ENCODE measurements around the gene ZNF415. TPM values are rescaled to one million over a fixed set of nuclear protein-coding genes. Genes with fewer than 3 reads are reported as not detected.
A peak's percentile ranks its signal among the peaks of the same experiment; 100 is the strongest.

The ZNF415 gene
- total RNA-seq, 1 donor from 2014 or later, result 7.3 TPM

DNA sequence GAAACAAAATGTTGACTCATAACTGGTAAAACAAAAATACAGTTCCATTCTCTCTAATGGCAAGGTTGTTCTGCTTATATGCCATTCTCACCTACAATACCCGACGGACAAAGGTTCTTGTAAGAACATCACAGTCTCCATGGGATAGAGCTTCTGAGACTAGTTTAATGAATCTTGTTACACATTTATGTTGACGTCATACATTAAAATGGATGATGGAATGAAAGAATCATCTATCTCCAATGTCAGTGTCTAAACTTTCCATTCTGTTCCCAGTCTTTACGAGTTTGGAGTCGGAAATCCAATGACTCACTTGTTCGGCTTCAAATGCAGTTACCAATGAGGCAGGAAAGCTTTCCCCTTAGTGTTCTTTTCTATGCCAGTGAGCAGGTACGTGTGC lies 47.2 kb downstream of the ZNF415 start:
- DNase-seq (ENCODE audit: low spot score), result no peak
- no peaks in the 10 kb centered on the region for H3K27me3 Mint-ChIP-seq (ENCODE audit: low read depth)
- H3K36me3 Mint-ChIP-seq (ENCODE audit: low read depth), result peaks cover 64% of the 10 kb centered on the region
- H3K9me3 Mint-ChIP-seq (ENCODE audit: low read depth), result peaks cover 16% of the 10 kb centered on the region
- TF ChIP-seq, protein P1, sequence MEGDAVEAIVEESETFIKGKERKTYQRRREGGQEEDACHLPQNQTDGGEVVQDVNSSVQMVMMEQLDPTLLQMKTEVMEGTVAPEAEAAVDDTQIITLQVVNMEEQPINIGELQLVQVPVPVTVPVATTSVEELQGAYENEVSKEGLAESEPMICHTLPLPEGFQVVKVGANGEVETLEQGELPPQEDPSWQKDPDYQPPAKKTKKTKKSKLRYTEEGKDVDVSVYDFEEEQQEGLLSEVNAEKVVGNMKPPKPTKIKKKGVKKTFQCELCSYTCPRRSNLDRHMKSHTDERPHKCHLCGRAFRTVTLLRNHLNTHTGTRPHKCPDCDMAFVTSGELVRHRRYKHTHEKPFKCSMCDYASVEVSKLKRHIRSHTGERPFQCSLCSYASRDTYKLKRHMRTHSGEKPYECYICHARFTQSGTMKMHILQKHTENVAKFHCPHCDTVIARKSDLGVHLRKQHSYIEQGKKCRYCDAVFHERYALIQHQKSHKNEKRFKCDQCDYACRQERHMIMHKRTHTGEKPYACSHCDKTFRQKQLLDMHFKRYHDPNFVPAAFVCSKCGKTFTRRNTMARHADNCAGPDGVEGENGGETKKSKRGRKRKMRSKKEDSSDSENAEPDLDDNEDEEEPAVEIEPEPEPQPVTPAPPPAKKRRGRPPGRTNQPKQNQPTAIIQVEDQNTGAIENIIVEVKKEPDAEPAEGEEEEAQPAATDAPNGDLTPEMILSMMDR (IDR thresholded peaks at IDR 0.05), result no peak
- H3K4me3 Mint-ChIP-seq (ENCODE audit: unreplicated experiment), result no peak overlapping the region
- H3K4me1 Mint-ChIP-seq (ENCODE audit: low read depth), result no peaks in the 10 kb centered on the region
- H3K27ac Mint-ChIP-seq (ENCODE audit: unreplicated experiment), result no peak overlapping the region

DNA sequence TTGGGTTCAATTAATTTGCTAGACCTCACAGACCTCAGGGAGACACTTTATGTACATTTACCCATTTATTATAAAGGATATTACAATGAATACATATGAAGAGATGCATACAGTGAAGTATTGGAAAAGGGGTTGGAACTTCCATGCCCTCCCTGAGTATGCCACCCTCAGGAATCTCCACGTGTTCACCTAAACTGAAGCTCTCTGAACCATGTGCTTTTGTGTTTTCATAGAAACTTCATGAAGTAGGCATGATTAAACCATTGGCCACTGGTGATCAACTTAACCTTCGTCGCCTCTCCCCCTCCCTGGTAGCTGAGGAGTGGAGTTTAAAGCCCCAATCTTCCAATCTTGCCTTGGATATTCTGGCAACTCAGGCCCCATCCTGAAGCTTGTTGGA lies 49.8 kb downstream of the ZNF415 start:
- no peaks in the 10 kb centered on the region for H3K4me1 Mint-ChIP-seq (ENCODE audit: low read depth)

DNA sequence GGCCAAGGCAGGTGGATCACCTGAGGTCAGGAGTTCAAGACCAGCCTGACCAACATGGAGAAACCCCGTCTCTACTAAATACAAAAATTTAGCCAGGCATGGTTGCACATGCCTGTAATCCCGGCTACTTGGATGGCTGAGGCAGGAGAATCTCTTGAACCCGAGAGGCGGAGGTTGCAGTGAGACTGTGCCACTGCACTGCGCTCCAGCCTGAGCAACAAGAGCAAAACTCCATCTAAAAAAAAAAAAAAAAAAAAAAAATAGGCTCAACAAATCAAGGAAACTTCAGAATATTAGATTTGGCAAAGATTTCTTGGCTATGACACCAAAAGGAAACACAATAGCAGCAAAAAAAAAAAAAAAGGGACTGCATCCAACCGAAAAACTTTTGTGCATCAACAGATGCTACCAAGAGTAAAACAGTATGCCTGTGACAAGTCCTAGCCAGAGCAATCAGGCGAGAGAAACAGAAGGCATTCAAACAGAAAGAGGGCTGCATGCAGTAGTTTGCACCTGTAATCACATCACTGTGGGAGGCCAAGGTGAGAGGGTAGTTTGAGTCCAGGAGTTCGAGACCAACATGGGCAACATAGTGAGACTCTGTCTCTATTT lies 53.3 kb downstream of the ZNF415 start:
- H3K4me1 Mint-ChIP-seq (ENCODE audit: low read depth), result peaks cover 3% of the 10 kb centered on the region
- H3K27ac Mint-ChIP-seq (ENCODE audit: unreplicated experiment), result no peak overlapping the region
- H3K4me3 Mint-ChIP-seq (ENCODE audit: unreplicated experiment), result no peak overlapping the region
- TF ChIP-seq, protein P1 (IDR thresholded peaks at IDR 0.05), result no peak
- no peaks in the 10 kb centered on the region for H3K27me3 Mint-ChIP-seq (ENCODE audit: low read depth)
- peaks cover 61% of the 10 kb centered on the region for H3K36me3 Mint-ChIP-seq (ENCODE audit: low read depth)
- DNase-seq (ENCODE audit: low spot score), result no peak
- peaks cover 18% of the 10 kb centered on the region for H3K9me3 Mint-ChIP-seq (ENCODE audit: low read depth)

More for the DNA sequence above, 49.8 kb downstream of the ZNF415 start:
- Mint-ChIP-seq H3K4me3 (ENCODE audit: unreplicated experiment) (no peak overlapping the region), H3K36me3 (ENCODE audit: low read depth) (peaks cover 66% of the 10 kb centered on the region), H3K9me3 (ENCODE audit: low read depth) (peaks cover 18% of the 10 kb centered on the region), H3K27me3 (ENCODE audit: low read depth) (no peaks in the 10 kb centered on the region), H3K27ac (ENCODE audit: unreplicated experiment) (no peak overlapping the region)
- no peak for DNase-seq (ENCODE audit: low spot score)
- TF ChIP-seq, protein P1 (IDR thresholded peaks at IDR 0.05), result no peak

DNA sequence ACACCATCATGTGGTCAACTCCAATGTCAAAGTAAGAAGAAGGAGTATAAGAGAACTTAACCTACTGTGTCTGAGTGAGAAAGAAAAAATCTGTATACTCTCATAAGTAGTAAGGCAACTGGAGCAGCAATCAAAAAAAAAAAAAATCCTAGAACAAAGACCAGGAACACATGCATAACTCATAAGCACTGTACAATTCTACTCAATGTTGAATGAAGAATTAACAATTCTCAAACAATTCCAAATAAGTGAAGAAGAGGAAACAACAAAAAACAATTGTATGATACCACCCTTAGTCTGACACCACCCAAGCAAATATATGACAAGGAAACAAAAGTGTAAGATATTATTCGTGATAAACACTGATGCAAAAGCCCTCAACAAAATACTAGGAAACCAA lies 54.0 kb downstream of the ZNF415 start:
- no peak for DNase-seq (ENCODE audit: low spot score)
- Mint-ChIP-seq H3K36me3 (ENCODE audit: low read depth) (peaks cover 60% of the 10 kb centered on the region), H3K4me1 (ENCODE audit: low read depth) (peaks cover 3% of the 10 kb centered on the region), H3K4me3 (ENCODE audit: unreplicated experiment) (no peak overlapping the region), H3K27me3 (ENCODE audit: low read depth) (no peaks in the 10 kb centered on the region), H3K27ac (ENCODE audit: unreplicated experiment) (no peak overlapping the region), H3K9me3 (ENCODE audit: low read depth) (peaks cover 20% of the 10 kb centered on the region)
- TF ChIP-seq, protein P1 (IDR thresholded peaks at IDR 0.05), result no peak

DNA sequence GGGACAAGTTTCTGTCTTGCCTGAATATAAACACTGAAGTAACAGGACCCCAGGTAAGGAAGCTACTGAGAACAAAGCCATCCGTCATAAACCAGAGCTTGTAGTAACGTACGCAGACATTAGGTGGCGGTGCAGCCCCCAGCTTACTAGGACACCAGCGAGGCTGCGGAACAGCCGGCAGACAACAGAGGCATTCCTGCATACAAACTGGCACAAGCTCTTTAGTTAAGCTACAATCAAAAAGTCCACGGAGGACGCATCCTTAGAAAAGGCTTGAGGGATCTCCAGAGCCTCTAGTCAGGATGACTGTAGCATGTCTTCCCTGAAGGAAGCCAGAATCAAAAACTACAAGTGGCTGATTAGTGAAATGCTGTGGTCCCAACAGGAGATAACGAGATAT lies 55.7 kb downstream of the ZNF415 start:
- Mint-ChIP-seq H3K4me1 (ENCODE audit: low read depth) (peaks cover 3% of the 10 kb centered on the region), H3K36me3 (ENCODE audit: low read depth) (peaks cover 66% of the 10 kb centered on the region), H3K4me3 (ENCODE audit: unreplicated experiment) (no peak overlapping the region), H3K27ac (ENCODE audit: unreplicated experiment) (no peak overlapping the region), H3K27me3 (ENCODE audit: low read depth) (no peaks in the 10 kb centered on the region), H3K9me3 (ENCODE audit: low read depth) (peaks cover 19% of the 10 kb centered on the region)
- TF ChIP-seq, protein P1 (IDR thresholded peaks at IDR 0.05), result peak; percentile 77
- no peak for DNase-seq (ENCODE audit: low spot score)
